Activated CD4-positive, alpha-beta T cell treated with anti-CD3 and anti-CD28 coated beads for 4 hours (primary cell): ENCODE measurements around the gene GRB2.
"Not testable (repeated sequence)": the region's sequence is repeated elsewhere in the genome, so short reads cannot be mapped to it uniquely, and the experiment has no call there.

Experiments
- DNase-seq, 2 donors: peaks; one replicate each; pipeline ENCODE4 v3.0.0-alpha.2; 2020

GRB2 gene

DNA sequence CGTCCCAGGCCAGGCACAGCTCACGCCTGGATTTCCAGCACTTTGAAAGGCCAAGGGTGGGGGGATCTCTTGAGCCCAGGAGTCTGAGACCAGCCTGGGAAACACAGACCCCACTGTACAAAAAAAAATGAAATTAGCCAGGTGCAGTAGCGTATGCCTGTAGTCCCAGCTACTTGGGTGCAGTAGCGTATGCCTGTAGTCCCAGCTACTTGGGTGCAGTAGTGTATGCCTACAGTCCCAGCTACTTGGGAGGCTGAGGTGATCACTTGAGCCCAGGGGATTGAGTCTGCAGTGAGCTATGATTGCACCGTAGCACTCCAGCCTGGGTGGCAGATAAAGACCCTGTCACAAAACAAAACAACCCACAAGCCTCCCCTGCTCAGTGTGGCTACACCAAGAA is 89.2 kb downstream of the GRB2 start:
- DNase-seq: no peak

DNA sequence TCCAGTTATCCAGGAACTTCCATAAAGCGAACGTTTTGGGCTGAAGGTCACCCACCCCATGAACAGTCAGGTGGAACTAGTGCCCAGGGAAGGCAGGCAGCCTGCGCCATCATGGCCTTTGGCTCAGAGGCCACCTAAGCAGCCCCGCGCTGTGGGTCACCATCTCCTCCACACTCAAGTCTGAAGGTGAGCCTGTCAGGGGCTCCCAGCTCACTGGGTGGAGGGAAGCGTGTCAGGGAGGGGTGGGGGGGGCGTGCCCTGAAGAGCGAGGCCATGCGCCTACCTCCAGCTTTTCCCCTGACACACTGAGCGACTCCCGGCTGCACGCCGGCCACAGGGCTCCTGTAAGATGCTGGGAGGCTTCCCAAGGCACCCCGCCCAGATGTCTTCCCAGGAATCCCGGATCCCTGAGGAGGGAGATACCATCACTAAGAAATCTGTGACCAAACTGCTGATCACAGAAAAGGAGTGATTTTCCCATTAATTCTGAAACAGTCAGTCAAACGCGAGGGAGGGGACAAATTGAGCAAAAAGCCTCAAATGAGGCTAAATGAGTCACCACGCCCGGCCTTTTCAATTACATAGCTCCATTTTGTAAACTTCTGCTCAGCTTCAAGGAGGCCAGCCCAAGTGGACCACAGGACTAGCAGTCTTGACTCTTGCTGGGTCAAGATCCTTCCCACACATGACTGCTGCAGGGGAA is 89.8 kb downstream of the GRB2 start:
- no peak for DNase-seq

GRCh38 chr17:75313941-75314551 is 91.4 kb downstream of the GRB2 start:
- no peak for DNase-seq

DNA sequence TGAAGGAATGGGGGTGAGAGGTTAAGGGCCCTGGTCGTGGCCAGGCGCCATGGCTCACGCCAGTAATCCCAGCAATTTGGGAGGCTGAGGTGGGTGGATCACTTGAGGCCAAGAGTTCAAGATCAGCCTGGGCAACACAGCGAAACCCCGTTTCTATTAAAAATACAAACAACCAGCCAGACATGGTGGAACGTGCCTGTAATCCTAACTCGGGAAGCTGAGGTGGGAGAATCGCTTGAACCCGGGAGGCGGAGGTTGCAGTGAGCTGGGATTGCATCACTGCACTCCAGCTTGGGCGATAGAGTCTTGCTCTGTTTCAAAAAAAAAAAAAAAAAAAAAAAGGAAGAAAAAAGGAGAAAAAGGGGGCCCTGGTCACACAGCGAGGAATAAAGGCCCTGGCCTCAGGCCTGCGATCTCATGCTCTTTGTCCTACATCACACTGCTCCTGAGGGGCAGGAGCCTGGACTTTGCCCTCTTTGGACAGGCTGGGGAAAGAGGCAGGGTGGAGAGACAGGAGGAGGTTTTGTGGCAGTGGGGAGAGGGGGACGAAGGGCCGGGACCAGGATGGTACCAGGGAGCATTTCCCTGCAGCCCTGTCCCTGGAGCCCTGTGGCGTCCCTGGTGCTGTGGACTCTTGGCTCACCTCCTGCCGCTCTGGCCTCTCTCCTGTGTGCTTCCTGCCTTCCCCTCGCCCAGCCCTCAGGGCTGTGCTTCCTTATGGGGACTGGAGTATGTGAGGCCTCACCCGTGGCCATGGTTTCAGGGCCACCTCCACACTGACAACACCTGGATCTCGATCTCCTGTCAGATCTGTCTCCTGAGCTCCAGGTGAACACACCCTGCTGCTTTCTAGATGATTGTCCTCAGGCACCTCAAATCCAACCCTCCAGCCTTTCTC is 96.5 kb downstream of the GRB2 start:
- no peak for DNase-seq

DNA sequence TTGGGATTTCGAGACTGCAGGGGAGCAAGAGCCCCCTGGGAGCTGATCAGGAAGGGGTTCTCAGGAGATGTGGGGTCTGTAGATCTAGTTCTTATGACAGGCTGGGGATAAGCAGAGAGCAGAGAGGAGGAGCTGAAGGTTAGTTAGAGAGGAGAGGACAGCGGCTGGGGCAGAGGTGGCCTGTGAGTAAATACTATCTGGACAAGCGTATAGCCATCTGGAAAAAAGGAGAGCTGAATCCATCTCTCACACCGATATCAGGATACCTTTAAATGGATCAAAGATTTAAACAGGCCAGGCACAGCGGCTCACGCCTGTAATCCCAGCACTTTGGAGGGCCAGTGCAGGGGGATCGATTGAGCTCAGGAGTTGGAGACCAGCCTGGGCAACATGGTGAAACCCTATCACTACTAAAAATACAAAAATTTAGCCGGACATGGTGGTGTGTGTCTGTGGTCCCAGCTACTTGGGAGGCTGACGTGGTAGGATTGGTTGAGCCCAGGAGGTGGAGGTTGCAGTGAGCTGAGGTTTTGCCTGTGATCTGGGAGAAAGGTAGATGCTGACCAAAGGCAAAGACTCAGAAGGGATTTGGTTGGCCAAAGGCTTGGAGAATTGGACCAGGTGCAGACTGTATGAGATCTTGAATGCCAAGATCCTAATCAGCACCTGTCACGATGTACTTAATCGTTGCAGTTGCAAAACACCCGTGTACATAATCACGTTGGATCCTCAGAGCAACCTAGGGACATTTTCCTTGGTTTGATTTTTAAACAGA is 97.3 kb downstream of the GRB2 start:
- no peak for DNase-seq

DNA sequence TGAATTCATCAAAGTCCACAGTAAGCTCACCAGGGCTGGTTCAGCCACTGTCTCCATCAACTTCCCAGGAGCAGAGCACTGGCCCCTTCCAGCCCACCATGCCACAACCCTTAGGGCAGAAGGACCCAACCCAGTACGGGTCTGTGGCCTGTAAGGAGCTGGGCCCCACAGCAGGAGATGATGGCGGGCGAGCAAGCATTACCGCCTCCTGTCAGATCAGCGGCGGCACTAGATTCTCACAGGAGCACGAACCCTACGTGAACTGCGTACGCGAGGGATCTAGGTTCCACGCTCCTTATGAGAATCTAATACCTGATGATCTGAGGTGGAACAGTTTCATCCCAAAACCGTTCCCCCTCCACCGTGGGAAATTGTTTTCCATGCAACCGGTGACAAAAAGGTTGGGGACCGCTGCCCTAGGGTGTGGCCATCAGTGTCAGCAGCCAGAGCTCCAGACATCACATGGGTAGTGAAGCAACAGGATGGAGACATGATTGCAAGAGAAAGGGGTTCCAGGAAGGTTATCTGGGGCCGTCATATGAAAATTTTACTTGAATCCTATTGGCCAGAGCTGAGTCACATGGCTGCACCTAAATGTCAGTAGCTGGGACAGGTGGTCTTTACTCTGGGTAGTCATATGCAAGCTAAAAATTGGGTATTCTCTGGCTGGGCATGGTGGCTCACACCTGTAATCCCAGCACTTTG is 103.8 kb downstream of the GRB2 start:
- no peak for DNase-seq

GRCh38 chr17:75301049-75301448 is 104.4 kb downstream of the GRB2 start:
- DNase-seq: no peak

GRCh38 chr17:75300280-75300679 is 105.2 kb downstream of the GRB2 start:
- DNase-seq: no peak

DNA sequence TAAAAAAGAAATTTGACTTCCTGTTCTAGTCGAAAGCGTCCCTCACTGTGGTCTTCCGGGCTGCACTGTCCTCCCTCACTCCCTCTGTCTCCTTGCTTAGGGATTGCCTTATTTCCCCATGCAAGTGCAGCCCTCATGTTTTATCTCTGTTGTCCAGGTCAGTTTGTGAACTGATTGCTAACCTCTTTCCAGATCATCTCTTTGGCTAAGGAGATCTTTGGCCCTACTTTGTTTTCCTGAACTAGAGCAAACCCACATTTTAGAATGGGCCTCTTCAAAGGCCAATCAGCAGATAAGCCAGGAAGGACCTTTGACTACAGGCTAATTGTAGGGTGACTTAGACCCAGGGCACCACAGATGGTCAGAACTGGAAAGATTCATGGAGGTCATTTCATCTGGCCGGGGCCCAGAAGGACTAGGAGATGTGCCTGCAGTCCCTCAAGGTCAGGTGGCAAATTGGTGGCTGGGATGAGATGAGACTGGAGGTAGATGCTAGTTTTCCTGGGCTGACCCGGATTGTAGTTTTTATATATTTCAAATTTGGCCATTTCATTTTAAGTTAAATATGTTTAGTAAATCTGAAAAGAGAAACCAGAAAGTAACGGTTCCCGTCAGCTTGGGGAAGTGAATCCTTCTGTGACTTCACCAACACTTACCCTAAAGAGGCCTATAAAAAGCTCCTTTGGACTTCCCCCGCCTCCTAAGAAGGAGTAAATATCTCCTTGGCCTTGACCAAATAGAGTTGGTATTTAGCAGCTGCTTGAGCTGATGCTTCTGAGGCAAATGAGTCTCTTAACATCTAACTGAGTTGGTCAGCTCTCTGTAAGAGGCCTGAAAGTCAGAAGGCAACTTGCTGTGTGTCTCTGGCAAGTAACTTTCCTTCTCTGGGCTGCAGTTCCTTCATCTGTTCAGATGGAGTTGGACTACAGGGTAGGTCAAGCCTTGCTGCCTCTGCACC is 110.0 kb downstream of the GRB2 start:
- no peak for DNase-seq

DNA sequence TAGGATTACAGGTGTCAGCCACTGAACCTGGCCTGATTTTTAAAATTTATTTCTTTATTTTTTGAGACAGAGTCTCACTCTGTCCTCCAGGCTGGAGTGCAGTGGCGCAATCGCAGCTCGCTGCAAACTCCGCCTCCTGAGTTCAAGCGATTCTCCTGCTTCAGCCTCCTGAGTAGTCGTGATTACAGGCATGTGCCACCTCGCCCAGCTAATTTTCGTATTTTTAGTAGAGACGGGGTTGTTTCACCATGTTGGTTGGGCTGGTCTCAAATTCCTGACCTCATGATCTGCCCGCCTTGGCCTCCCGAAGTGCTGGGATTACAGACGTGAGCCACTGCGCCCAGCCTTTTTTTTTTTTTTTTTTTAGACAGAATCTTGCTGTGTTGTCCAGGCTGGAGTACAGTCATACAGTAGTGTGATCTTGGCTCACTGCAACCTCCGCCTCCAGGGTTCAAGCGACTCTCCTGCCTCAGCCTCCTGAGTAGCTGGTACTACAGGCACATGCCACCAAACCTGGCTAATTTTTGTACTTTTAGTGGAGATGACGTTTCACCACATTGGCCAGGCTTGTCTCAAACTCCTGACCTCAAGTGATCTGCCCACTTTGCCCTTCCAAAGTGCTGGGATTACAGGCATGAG is 112.5 kb downstream of the GRB2 start:
- DNase-seq: not testable (repeated sequence)

DNA sequence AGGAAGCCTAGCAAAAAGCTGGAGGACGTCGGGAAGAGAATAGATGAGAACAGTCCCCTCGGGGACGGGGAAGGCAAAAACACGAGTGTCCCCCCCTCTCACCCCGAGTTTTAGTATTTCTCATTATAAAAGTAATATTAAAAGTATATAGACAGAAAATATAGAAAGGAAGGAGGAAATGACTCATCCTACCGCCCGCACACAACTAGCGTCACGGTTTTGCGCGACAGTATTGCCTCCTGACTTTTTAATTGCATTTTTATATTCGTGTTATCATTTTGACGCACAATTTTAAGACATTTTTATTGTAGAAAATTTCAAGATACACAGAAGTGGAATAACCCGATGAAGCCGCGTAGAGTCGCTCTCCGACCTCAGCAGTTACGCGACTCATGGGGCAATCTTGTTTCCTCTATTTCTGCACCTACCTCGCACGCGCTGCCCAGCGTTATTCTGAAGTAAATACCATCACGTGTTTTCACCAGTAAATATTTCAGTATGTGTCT is 115.6 kb downstream of the GRB2 start:
- DNase-seq: peak; percentile 71 to 75

DNA sequence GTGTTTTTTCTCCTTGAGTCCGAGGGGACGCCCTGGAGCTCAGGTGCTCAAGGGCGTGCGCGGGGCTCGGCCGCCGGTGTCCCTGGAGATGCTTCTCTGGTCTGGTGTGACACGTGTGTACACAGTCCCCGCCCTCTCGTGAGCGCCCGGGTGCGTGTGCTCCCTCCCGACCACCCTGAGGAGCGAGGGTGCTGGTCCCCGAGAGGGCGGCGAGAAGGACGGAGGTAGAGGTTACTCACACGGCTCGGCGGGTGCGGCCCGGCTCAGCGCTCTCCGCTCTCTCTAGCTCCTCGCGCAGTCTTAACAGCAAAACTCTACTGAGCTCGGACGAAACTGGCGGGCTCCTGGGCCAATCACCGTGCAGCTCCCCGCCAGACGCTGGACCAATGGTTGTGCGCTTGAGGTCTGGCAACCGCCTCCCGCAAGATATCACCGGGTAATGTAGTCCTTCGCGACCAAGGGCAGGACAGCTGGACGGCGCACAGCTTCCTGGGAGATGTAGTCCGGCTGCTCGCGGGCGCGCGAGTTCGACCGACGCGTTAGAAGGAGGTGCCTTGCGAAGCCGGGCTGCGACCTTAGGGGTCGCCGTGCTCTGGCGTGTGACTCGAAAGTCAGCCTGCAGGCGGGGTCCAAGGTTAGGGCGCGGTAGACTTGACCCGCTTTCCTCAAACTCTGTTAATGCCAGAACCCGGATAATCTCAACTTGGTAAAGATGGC is 116.2 kb downstream of the GRB2 start, which contains the start of gene SLC25A19:
SLC25A19 (minus strand) TSS at position 319 of the 717 bp plus-strand sequence. CDS start 2,669 bp downstream, outside the sequence.
- peak; percentile 94 to 96 for DNase-seq

- DNase-seq: peak in 1 of 2 donors; percentile 46
Observed at GRCh38 chr17:75288770-75289114, 116.7 kb downstream of the GRB2 start.

- no peak for DNase-seq
Observed at GRCh38 chr17:75288359-75288758, 117.1 kb downstream of the GRB2 start.

- no peak for DNase-seq
Observed at GRCh38 chr17:75287221-75287620, 118.3 kb downstream of the GRB2 start.

GRCh38 chr17:75285123-75285522 is 120.4 kb downstream of the GRB2 start:
- DNase-seq: no peak

GRCh38 chr17:75280189-75280588 is 125.3 kb downstream of the GRB2 start:
- not testable (repeated sequence) for DNase-seq

DNA sequence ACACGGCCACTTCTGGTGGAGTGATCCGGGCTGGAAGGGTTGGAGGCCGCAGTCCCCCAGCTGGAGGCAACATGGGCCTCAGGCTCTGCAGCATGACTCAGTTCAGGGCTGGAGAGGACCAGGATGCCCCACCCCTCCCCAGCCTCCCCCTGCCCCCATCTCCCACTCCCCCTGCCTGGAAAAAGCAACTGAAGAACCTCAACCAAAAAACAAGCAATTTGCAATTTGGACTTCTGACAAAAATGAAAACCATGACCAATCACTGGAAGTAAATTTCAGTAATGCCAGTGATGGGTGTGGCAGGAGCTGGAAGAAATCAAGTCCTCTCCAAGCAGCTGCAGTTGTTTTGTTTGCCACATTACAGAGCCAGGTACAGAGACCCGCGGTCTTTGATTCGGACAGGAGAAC is 127.8 kb downstream of the GRB2 start:
- no peak for DNase-seq

DNA sequence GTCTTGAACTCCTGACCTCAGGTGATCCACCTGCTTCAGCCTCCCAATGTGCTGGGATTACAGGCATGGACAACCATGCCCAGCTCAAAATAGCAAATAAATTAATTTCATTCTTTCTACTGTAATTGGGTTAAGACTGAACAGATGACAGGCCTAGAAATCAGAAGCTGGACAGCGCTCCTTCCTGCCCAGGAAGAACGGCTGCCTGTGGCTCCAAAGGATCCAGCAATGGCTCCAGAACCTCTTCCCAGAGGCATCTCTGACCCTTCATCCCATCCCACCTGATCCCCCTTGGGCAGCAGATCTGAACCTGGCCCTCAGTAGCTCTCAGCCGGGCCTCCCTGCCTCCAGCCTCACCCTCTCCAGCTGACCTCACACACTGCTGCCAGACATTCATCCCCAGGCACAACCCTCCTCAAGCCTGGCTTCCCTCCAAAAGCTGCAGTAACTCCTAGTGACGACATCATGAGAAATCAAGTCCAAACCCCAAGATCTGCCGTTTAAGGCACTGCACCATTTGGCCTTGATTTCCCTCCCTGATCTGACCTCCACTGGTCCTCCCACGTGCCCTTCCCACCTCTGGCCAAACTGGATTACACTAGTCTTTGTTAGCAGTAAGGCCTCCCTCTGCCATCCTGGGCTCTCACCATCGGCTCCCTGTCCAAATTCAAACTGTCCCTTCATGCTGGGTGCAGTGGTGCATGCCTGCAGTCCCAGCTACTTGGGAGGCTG is 131.3 kb downstream of the GRB2 start:
- no peak for DNase-seq
